GM19467 (cell line): ENCODE measurements around the gene DPM2.

Experiments used
- ATAC-seq: cut with Tn5 transposase; IDR thresholded peaks from one replicate; pipeline ENCODE4 v1.9.1; 2021; ENCODE audit warnings: mild to moderate bottlenecking, moderate library complexity; ENCODE audit not compliant: unreplicated experiment

Gene DPM2

DNA sequence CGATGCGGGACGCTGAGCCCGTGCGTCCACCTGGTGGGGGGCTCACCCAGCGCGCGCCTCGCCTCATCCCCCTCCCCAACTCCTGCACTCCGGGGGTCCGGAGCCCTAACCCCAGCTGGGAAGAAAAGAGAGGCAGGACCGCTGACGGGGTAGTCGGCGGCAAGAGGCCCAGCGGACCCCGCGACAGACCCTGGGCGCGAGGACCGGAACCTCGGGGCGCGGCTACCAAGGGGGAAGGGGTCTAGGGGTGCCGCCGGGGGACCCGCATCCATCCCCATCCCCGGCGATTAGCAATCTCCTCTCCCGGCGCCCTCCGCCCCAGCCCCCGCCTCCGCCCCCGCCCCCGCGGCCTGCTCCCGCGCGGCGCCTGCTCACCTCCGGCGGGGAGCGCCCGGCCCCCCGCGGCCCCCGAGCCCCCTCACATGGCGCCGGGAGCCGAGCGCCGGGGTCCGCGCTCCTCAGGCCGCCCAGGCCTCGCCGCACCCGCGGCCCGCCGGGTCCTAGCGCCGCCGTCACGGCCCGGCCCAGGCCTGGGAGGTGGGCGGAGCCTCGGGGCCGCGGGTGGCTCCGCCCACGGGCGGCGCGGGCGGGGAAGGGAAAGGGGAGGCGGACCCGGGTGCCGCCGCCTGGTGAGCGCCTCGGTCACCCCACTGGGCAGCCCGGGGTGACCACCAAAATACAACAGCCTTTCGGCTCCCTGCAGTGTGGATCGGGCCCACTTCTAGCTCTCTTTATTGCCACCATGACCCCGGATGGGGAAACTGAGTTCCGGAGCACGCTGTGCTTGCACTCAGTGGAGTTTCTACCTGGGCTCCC, 38.3 kb downstream of the DPM2 start, which contains the start of gene ST6GALNAC6:
TSS of gene ST6GALNAC6 (minus strand) at position 476 of the 816 bp plus-strand sequence. CDS start 1,622 bp downstream, outside the sequence.
- no peak for ATAC-seq

DNA sequence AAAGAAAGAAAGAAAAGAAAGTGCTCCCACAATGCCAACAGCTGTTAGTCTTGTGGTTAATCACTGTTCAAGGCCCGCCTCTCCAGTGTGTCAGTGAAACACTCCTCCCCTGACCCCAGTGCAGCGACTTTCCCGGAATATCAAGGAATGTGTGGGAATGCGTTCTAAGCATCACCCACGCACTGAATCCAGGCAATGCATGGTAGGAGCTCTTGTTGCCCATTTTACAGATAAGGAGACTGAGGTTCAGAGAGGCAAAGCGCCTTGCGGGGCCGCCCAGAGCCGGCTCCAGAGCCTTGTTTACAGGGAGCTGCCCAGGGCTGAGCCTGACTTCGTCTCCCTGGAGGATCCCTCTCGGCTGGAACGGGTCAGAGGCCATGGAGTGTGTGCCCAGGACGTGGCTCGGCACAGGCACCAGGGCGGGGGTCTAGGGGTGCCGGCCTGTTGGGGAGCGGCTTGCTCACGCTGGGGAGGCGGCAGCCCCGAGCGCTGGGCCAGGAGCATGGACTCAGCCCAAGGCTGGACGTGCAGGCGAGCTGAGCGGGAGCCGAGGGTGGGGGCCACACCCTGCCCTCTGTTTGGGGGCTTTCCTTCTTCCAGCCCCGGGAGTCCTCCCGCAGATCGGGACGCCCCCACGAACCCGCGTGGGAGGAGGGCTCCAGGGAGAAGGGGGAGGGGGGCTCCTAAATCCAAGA, 39.1 kb downstream of the DPM2 start:
- ATAC-seq = no peak

GRCh38 chr9:127897193-127897692, 40.4 kb downstream of the DPM2 start:
- no peak for ATAC-seq

DNA sequence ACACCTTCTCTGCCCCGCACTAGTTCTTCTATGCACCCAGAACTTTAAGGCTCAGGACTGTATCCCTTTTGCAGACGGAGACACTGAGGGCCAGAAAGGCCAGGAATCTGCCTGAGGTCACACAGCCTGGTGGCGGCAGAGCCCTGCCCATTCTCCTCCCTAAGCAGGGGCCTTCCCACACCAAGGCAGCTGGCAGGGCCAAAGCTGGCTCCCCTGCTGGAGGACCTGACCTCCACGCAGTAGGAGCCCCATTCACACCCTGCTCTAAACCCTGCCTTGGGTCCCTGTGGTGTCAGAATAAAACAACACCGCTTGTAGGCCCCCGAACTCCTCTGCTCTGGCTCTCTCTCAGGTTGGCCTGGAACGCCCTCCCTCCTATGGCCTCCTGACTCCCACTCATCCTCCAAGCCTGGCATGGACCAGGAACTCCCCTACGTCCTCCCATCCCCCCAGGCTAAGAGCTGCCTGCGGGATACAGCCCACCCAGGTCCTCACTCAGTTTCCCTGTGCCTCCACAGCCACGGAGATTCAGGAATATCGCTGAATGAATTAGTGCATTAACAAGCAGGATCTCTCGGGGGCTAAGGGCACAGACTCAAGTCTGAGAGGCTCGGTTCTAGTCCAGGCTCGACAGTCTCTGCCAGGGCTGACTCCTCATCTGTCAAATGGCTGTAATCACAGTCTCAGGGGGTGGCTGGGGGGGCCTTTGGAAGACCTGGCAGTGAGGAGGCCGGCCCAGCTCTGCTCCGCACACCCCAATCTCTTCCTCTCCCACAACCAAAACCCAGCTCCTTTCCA, 41.1 kb downstream of the DPM2 start:
- no peak for ATAC-seq

DNA sequence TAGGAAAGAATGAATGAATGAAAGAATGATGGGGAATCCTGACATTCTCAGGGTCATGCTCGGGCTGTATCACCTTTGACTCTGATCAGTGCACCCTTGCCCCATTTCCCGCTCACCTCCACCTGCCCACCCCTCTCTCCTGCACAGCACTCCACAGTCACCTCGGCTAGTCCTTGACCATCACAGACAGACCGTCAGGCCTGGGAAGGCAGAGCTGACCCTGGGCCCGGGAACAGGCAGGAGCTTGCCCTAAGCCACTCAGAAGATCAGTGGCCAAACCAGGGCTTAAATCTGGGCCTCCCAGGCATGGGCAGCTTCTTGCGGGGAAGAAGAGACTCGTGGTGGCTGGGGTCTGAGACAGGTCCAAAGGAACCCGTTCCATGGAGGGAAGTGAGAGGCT, 41.8 kb downstream of the DPM2 start:
- ATAC-seq = no peak

GRCh38 chr9:127893392-127893791, 44.3 kb downstream of the DPM2 start:
- ATAC-seq = no peak

- ATAC-seq = no peak
Measured at GRCh38 chr9:127892831-127893230, 44.8 kb downstream of the DPM2 start.

GRCh38 chr9:127890053-127890452, 47.6 kb downstream of the DPM2 start:
- ATAC-seq = no peak

- ATAC-seq = no peak
Measured at GRCh38 chr9:127887792-127888191, 49.9 kb downstream of the DPM2 start.

DNA sequence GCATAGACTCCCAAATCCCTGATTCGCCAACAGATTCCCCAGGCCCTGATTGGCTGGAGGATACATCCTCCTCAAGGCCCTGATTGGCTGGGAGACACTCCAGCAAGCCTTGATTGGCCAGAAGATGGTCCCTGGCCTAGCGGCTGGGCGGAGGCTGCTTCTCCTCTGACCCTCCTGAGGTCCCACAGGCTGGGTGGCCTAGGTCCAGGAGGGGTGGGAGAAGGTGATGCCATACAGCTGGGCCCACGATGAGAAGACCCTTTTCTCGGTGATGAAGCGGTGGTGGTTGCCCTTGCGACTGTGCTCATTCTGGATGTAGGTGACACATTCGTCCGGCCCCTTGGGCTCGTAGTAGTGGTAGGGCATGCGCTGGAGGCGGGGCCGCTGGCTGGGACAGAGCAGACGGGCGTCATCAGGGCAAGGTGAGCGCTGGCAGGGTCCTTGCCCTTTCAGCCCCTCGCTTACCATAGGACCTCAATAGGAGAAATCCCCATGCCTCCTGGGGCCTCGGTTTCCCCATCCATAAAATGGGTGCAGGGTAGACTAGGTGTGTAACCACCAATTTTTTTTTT, 51.2 kb downstream of the DPM2 start:
- no peak for ATAC-seq

DNA sequence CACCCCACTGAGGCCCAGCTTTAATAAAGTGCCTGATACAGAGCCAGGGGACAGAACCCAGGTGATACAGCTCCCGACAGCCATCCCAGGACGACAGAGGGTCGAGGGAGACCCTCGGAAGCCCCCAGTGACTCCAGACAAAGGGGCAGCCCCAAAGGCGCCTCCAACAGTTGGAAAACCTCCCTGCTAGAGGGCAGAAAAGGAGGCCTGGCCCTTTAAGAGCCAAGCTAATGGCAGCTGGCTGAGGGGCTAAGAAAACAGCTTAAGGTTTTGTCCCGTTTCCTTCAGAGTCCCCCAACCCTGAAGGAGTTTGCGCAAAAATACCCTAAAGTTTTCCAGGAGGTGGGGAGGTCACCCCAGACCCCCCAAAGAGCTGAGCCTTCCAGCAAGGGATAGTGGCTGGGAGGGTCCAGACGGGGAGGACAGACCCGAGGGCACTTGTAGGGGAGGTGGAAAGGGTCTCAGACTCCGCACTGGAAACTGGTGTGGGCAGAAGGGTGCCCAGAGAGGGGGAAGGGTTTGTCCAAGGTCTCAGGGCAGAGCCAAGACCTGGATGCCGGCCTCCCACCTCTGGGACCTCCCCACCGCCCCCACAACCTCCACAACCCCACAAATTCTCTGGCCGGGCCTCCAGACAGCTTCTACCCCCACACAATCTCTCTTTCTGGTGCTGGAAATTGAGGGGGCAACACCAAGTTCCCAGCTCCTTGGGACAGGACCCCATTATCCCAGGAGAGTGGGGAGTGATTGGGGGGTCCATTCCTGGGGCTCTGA, 52.0 kb downstream of the DPM2 start:
- ATAC-seq = no peak
